GM12878 (cell line): ENCODE data around the gene MAFF. TPM values are rescaled to one million over a fixed set of nuclear protein-coding genes. Genes with fewer than 3 reads are reported as not detected.

ENCODE experiments used
- ATF7 ChIP-seq: fragments of 450-650 bp; IDR thresholded peaks from 2 replicates; pipeline ENCODE4 v1.6.1; 2016; ENCODE audit warnings: low read depth, mild to moderate bottlenecking
- CTCF ChIP-seq, 3 experiments: IDR thresholded peaks in 2 of 3; conservative IDR thresholded peaks in 1 of 3; 2 replicates each; pipeline ENCODE4 v1.5.1; 2011; ENCODE audit warnings: low read depth in 3 of 3, low read length in 3 of 3, mild to moderate bottlenecking in 3 of 3, control low read depth in 2 of 3, moderate library complexity in 2 of 3, inconsistent platforms in 1 of 3, mixed read lengths in 1 of 3; ENCODE audit not compliant: control insufficient read depth in 2 of 3, insufficient read depth in 1 of 3; ENCODE audit errors: extremely low read depth in 1 of 3
- JUND ChIP-seq: IDR thresholded peaks from 2 replicates; pipeline ENCODE4 v1.6.1; 2012; ENCODE audit warnings: low read depth, mild to moderate bottlenecking, low read length, improper control_type of control experiment, moderate library complexity
- LARP7 ChIP-seq: fragments of 450-650 bp; IDR thresholded peaks from 2 replicates; pipeline ENCODE4 v1.6.1; 2017; ENCODE audit warnings: mild to moderate bottlenecking
- MTA3 ChIP-seq: IDR thresholded peaks from 2 replicates; pipeline ENCODE4 v1.6.1; 2012; ENCODE audit warnings: low read length, inconsistent platforms, borderline replicate concordance
- MXI1 ChIP-seq: fragments of 150-350 bp; IDR thresholded peaks from 2 replicates; pipeline ENCODE4 v1.6.1; 2011; ENCODE audit warnings: low read depth, mild to moderate bottlenecking, inconsistent platforms, low read length, improper control_type of control experiment
- NR2C2 ChIP-seq: IDR thresholded peaks from 2 replicates; pipeline ENCODE4 v1.6.1; 2011; ENCODE audit warnings: borderline replicate concordance, low read depth; ENCODE audit not compliant: control insufficient read depth, insufficient read length
- RELB ChIP-seq: fragments of 450-650 bp; IDR thresholded peaks from 2 replicates; pipeline ENCODE4 v1.6.1; 2017; ENCODE audit warnings: low read depth, mild to moderate bottlenecking, moderate library complexity
- polyA plus RNA-seq, 11 experiments: library from polyadenylated mRNA; depleted of rRNA in 4 of 11; unstranded in 6 of 11; stranded (reverse) in 5 of 11; fragments of >200 nt; fragmentation: Nextera tagmentation in 4 of 11; fragmentation: Illumina TruSeq in 1 of 11; extraction: Ambion mirVana in 4 of 11; extraction: Trizol in 1 of 11; gene quantifications; 1 replicate in 1 of 11; 2 replicates in 10 of 11; pipeline versions ENCODE4 v1.2.1 to v1.2.3, GENCODE V29; 2011 to 2016; ENCODE audit warnings: inconsistent platforms in 2 of 11, missing spikeins in 2 of 11, low read depth in 1 of 11
- total RNA-seq, 4 experiments: library from RNA; depleted of rRNA in 3 of 4; stranded (reverse); fragments of >200 nt in 3 of 4; fragmentation: Illumina TruSeq in 1 of 4; extraction: Trizol in 1 of 4; gene quantifications; 2 replicates each; pipeline versions ENCODE4 v1.2.1 to v1.2.3, GENCODE V29; 2013 to 2021
- TF ChIP-seq, protein P1 (sequence below): IDR thresholded peaks from 2 replicates; pipeline ENCODE4 v1.6.1; 2012; ENCODE audit warnings: low read depth, low read length, improper control_type of control experiment
- TF ChIP-seq, protein P2 (sequence below): fragments of 450-650 bp; IDR thresholded peaks from 2 replicates; pipeline ENCODE4 v1.6.1; 2016; ENCODE audit warnings: mild to moderate bottlenecking

MAFF gene
- total and polyA plus RNA-seq, 10 of the 15 experiments (the other 5 are each of a cell fraction or from before 2014, with no cell fraction given) = 0.22 to 2.3 (median 0.81) TPM; not detected in 1

GRCh38 chr22:38220163-38220562 lies 18.4 kb downstream of the MAFF start (continued):
- TF ChIP-seq, protein P1, sequence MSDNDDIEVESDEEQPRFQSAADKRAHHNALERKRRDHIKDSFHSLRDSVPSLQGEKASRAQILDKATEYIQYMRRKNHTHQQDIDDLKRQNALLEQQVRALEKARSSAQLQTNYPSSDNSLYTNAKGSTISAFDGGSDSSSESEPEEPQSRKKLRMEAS = no peak
- no peak for TF ChIP-seq MXI1
- TF ChIP-seq MTA3 = no peak
- no peak for TF ChIP-seq JUND
- no peak for TF ChIP-seq NR2C2
- no peak for TF ChIP-seq ATF7
- no peak for TF ChIP-seq CTCF (IDR thresholded peaks at IDR 0.05 in 2 of 3, conservative IDR thresholded peaks at IDR 0.05 in 1 of 3; ENCODE audit: control insufficient read depth in 2 of 3, extremely low read depth in 1 of 3, insufficient read depth in 1 of 3, low read depth in 3 of 3, low read length in 3 of 3)
- no peak for TF ChIP-seq RELB
- TF ChIP-seq LARP7 = no peak
- TF ChIP-seq, protein P2, sequence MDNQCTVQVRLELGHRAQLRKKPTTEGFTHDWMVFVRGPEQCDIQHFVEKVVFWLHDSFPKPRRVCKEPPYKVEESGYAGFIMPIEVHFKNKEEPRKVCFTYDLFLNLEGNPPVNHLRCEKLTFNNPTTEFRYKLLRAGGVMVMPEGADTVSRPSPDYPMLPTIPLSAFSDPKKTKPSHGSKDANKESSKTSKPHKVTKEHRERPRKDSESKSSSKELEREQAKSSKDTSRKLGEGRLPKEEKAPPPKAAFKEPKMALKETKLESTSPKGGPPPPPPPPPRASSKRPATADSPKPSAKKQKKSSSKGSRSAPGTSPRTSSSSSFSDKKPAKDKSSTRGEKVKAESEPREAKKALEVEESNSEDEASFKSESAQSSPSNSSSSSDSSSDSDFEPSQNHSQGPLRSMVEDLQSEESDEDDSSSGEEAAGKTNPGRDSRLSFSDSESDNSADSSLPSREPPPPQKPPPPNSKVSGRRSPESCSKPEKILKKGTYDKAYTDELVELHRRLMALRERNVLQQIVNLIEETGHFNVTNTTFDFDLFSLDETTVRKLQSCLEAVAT = no peak
- TF ChIP-seq, all 136 proteins: peak for 0
